ENCODE results near the gene OR4D2. TPM values are rescaled to one million over a fixed set of nuclear protein-coding genes. Genes with fewer than 3 reads are reported as not detected.

The OR4D2 gene
- total RNA-seq, 1 donor from 2014 or later, result not detected

DNA sequence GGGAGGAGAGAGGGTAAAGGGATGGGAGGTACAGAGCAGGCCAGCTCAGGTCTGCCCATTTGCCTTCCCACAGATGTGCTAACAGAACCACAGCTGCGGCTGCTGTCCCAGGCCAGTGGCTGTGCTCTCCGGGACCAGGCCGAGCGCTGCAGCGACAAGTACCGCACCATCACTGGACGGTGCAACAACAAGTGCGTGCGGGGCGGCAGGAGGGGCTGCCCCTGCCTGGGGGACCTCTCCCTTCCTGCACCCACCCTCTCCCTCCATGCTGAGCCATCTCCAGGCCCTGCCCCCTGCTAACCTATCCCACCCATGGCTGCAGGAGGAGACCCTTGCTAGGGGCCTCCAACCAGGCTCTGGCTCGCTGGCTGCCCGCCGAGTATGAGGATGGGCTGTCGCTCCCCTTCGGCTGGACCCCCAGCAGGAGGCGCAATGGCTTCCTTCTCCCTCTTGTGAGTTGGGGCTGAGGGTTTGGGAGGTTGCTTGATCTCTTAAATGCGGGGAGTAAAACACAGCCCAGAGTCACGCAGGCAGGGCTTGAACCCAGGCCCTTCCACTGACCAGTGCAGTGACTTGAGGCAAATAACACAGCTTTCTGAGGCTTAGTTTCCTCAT, 27.0 kb downstream of the OR4D2 start:
- FAIRE-seq (no peak), DNase-seq (ENCODE audit: low read depth) (no peak)
- Histone ChIP-seq H3K4me3 (ENCODE audit: low read depth, low read length) (no peak overlapping the region), H3K27me3 (ENCODE audit: control insufficient read depth, insufficient read depth, low read length) (peaks cover 4% of the 10 kb centered on the region), H3K36me3 (ENCODE audit: control insufficient read depth, insufficient read depth, low read length) (no peaks in the 10 kb centered on the region)
- no peak for TF ChIP-seq CTCF (IDR thresholded peaks at IDR 0.05; ENCODE audit: insufficient read depth, low read length, severe bottlenecking)

- FAIRE-seq, result no peak
- no peaks in the 10 kb centered on the region for H3K36me3 ChIP-seq (ENCODE audit: control insufficient read depth, insufficient read depth, low read length)
- peaks cover 4% of the 10 kb centered on the region for H3K27me3 ChIP-seq (ENCODE audit: control insufficient read depth, insufficient read depth, low read length)
- DNase-seq (ENCODE audit: low read depth), result no peak
- H3K4me3 ChIP-seq (ENCODE audit: low read depth, low read length), result no peak overlapping the region
- no peak for TF ChIP-seq CTCF (IDR thresholded peaks at IDR 0.05; ENCODE audit: insufficient read depth, low read length, severe bottlenecking)
Observed at GRCh38 chr17:58195518-58196123, 28.8 kb downstream of the OR4D2 start.

DNA sequence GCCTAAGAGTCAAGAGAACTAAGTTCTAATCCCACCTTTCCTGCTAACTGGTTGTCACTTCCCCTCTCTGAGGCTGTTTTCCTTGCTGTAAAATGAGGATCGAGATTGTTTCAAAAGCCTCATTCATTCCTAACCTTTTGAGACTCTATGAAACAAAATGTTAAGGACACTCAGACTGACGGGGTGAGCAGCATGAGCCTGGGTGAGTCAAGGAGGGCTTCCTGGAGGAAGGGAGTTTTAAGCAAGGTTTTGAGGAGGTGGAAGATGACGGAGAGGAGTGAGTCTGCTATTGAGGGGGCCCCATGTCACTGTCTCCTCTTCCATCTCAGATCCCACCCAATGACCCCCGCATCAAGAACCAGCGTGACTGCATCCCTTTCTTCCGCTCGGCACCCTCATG, 29.8 kb downstream of the OR4D2 start:
- Histone ChIP-seq H3K27me3 (ENCODE audit: control insufficient read depth, insufficient read depth, low read length) (peaks cover 4% of the 10 kb centered on the region), H3K4me3 (ENCODE audit: low read depth, low read length) (no peak overlapping the region), H3K36me3 (ENCODE audit: control insufficient read depth, insufficient read depth, low read length) (no peaks in the 10 kb centered on the region)
- no peak for TF ChIP-seq CTCF (IDR thresholded peaks at IDR 0.05; ENCODE audit: insufficient read depth, low read length, severe bottlenecking)
- no peak for FAIRE-seq
- DNase-seq (ENCODE audit: low read depth), result no peak

- no peaks in the 10 kb centered on the region for H3K36me3 ChIP-seq (ENCODE audit: control insufficient read depth, insufficient read depth, low read length)
- peaks cover under 1% of the 10 kb centered on the region for H3K27me3 ChIP-seq (ENCODE audit: control insufficient read depth, insufficient read depth, low read length)
- peak; percentile 38 for DNase-seq (ENCODE audit: low read depth)
- no peak overlapping the region for H3K4me3 ChIP-seq (ENCODE audit: low read depth, low read length)
- peak; percentile 49 for TF ChIP-seq CTCF (IDR thresholded peaks at IDR 0.05; ENCODE audit: insufficient read depth, low read length, severe bottlenecking)
- FAIRE-seq, result no peak
Observed at GRCh38 chr17:58200024-58200633, 33.3 kb downstream of the OR4D2 start.

- FAIRE-seq (peak; percentile 43), DNase-seq (ENCODE audit: low read depth) (no peak)
- no peak for TF ChIP-seq CTCF (IDR thresholded peaks at IDR 0.05; ENCODE audit: insufficient read depth, low read length, severe bottlenecking)
Observed at GRCh38 chr17:58202859-58203258, 36.1 kb downstream of the OR4D2 start.

More at GRCh38 chr17:58202859-58203258, 36.1 kb downstream of the OR4D2 start:
- Histone ChIP-seq H3K36me3 (ENCODE audit: control insufficient read depth, insufficient read depth, low read length) (peaks cover 2% of the 10 kb centered on the region), H3K27me3 (ENCODE audit: control insufficient read depth, insufficient read depth, low read length) (no peaks in the 10 kb centered on the region), H3K4me3 (ENCODE audit: low read depth, low read length) (no peak overlapping the region)

Data from bronchial epithelial cell (primary cell).